HG02938 (cell line): ENCODE data around the gene FKBP4.

ENCODE experiments used
- ATAC-seq: cut with Tn5 transposase; IDR thresholded peaks from one replicate; pipeline ENCODE4 v1.9.1; 2021; ENCODE audit warnings: mild to moderate bottlenecking, moderate library complexity; ENCODE audit not compliant: unreplicated experiment

The FKBP4 gene

GRCh38 chr12:2812290-2813213, 17.8 kb downstream of the FKBP4 start, which contains the start of gene ITFG2:
ITFG2 (plus strand) TSS chr12:2812668; CDS start chr12:2812761, 93 bp downstream.
- ATAC-seq: peak; percentile 97

GRCh38 chr12:2813214-2814185, 18.7 kb downstream of the FKBP4 start:
- ATAC-seq: no peak

DNA sequence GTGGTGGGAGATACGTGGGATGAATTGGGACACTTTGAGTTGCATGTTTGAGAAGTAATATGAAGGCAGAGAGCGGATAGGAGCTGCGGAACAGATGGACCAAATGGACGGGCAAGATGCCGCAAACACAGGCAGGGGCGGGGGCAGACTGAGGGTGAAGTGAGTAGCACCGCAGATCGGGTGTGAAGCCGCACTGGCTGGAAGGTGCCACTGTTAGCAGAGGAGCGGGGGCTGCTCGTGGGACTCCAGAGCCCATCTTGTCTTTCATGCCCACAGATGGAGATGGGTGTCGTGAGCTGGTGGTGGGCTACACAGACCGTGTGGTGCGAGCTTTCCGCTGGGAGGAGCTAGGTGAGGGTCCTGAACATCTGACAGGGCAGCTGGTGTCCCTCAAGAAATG, 25.0 kb downstream of the FKBP4 start:
- no peak for ATAC-seq

DNA sequence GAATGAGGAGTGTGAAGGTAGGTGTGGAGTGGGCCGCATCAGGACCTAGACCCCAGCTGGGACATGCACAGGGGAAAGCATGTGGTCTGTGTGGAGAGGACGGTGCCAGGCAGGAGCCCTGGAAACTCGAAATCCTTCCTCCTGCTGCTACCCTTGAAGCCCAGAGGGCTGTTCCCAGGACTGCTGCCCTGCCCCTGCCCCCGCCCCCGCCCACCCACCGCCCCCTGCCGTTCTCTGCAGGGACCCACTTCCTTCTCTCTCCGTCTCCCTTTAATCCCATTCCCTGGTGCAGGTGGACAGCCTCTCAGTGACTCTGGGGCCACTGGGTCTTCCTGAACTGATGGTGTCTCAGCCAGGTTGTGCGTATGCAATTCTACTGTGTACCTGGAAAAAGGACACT, 25.7 kb downstream of the FKBP4 start:
- ATAC-seq: no peak

DNA sequence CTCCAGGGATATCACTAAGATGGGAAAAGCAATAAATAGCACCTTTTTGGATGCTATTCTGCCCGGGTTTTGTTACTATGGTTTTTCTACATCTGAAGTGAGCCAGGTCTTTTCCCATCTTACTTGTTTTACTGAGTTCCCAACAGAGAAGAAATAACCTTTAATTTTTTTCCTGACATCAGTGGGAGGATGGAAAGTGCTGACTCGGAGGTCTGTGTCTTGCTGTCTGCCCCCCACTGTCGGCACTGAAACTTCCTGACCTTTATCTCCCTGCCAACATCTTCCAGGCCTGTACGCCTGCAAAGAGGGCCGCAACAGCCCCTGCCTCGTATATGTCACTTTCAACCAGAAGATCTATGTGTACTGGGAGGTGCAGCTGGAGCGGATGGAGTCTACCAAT, 28.7 kb downstream of the FKBP4 start:
- ATAC-seq: no peak

GRCh38 chr12:2824541-2824940, 29.8 kb downstream of the FKBP4 start:
- no peak for ATAC-seq

DNA sequence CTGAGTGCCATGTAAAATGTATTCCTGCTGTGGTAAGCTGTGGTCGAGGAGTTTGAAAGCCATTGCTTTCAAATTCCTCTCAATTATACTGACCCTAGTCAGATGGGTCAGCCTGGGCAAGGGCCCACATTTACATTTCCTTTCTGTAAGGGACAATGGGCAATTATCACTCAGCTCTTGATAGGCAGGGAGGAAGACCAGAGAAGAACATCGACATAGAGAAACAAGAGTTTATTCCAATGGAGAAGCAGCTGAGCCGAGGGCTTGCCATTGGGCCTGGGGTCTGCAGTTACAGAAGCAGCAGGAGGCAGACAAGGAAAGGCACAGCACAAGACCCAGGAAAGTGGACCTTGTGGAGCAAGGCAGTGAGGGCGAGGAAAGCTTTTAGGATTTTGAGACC, 30.4 kb downstream of the FKBP4 start:
- no peak for ATAC-seq

DNA sequence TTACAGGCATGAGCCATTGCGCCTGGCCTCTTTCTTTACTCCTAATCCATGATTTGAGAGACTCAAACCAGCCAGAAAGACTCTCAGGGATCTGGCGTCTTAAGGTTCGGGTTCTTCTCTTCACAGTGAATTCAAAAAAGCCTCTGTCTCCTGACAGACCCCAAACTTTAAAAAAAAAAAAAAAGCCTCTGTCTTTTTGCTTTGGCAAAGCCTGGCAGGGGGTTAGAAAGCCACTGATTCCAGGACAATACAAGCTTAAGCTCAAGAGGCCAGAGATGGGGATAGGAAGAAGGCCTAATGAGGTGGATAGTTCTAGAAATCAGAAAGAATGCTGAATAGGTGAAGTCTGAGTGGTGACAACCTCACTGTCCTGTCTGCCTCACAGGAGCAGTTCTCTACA, 31.3 kb downstream of the FKBP4 start:
- ATAC-seq: no peak

GRCh38 chr12:2826721-2827515, 32.1 kb downstream of the FKBP4 start:
- no peak for ATAC-seq

- no peak for ATAC-seq
Measured at GRCh38 chr12:2829275-2829674, 34.5 kb downstream of the FKBP4 start.

DNA sequence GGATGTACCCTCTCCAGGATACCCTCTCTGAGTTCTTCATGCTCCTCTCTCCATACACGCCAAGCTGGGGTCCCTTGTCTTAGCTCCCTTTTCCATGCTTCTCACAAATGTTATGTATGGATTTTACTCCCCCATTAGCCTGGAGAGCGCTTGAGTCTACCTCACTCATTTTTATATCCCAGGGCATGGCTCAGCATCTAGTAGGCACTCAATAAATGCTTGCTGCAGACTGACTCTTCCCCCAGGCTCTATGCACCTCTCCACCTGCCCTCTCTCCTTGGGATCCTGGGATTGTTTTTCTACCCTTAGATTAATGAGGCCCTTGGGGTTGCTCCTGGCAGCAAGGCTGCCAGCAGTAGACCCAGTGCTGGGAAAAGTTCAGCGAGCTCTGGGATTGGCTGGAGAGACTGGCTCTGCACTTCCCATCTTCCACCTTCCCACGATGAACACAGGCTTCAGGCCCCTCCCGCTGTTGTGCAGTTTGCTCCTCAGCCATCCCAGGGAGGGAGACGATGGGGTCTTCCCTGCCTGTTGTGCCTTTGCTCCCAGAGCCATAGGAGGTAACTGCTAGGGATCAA, 37.9 kb downstream of the FKBP4 start:
- ATAC-seq: no peak

DNA sequence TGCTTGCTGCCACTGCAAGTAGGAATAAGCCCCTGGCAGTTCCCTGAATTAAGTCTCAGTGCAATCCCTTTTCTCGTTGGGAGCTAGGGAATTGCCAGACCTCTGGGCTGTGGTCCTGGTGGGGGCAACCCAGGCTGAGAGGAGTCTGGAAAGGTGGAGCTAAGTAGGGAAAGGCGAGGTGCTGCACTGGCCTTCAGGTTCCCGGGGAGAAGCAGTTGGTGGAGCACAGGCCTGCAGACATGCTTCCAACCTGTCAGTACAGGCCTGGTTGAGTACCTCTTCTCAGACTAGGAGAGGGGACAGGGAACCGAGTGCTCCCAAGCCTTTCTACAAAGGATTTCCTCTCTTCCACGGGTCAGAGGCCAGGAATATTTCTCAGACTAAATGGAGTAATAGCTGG, 38.6 kb downstream of the FKBP4 start:
- no peak for ATAC-seq

DNA sequence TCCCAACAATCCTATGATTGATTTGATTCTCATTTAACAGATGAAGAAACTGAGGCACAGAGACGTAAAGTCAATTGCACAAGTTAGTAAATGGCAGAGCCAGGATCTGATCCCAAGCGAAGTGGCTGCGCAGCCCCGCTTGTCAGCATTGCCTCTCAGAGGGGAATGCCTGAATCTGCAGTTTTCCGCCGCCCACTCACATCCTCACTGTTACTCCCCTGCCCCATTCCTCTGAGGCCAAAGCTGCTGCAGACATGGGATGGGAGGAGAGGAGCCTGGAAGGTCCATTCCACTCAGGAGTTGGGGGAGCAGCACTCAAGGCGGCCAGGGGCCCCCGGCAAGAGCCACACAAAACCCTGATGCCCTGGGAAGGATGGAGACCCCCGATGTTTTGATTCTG, 39.0 kb downstream of the FKBP4 start:
- ATAC-seq: no peak

DNA sequence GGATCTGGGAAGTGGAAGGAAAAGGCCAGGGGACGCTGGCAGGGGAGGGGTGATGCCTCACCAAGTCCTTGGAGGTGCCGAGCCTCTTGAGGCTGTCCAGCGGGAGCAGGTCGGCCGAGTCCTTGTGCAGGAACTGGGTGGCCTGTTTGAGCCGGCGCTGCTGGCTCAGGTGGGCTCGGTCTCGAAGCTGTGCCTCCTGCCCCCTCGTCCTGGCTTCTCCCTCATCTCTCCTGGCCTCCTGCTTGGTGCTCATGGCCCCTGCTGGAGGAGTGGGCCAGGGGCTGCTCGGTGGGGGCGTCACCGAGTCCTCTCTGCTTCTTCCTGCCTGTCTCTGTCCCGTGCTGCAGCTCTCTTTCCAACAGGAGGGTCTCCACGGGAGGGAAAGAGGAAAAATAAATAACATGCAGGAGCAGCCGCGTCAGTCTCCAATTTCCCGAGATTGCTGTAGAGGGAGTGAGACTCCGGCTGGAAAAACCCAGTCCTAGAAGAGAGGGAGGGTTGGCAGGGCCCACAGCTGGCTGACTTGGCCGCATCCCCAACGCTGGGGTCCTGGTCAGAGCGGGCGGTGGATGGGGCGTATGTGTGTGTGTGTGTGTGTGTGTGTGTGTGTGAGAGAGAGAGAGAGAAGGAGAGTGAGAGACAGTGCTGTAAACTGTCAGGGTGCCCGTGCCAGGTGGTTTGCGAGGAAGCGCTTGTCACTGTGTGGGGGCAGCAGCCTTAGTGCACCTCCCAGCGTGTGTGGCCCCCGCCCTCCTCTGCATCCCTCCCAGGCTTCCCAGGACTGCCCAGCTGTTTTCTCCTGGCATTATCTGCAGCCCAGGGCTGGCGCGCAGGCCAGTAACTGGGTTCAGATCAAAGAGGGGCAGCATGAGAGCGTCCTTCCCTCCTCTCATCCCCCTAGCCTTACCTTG, 40.1 kb downstream of the FKBP4 start, which contains the start of gene NRIP2:
NRIP2 (minus strand) TSS at position 455 of the 911 bp plus-strand sequence; CDS start at position 403, 52 bp downstream.
- ATAC-seq: no peak

DNA sequence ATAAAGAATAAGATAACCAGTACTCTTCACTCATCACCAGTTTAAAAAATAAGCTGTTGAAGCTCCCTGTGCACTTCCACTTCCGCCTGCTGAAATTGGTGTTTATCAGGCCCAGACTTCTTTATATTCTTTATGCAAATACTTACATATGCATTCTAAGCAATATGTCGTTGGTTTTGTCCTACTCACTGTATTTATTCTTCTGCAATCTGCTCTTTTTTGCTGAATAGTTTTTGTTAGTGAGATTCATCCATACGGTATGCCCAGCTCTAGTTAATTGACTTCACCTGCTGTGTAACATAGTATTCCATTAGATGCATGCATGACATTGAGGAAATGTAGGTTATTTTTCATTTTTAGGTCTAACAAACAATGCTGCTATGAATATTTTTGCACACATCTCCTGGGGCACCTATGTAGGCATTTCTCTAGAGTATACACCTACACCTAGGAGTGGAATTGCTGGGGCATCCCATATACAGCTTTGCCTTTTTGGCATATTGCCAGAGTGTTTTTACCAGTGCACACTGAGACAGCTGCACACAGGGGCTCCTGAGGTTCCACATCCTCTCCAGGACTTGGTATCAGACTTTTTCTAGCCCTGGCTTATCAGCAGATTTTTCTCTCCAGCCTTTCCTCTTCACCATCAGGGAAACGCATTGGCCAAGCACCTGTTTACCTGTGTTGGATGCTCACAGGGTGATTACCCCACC, 41.1 kb downstream of the FKBP4 start:
- no peak for ATAC-seq

- no peak for ATAC-seq
Measured at GRCh38 chr12:2836574-2836973, 41.8 kb downstream of the FKBP4 start.

GRCh38 chr12:2841056-2841650, 46.4 kb downstream of the FKBP4 start:
- no peak for ATAC-seq

DNA sequence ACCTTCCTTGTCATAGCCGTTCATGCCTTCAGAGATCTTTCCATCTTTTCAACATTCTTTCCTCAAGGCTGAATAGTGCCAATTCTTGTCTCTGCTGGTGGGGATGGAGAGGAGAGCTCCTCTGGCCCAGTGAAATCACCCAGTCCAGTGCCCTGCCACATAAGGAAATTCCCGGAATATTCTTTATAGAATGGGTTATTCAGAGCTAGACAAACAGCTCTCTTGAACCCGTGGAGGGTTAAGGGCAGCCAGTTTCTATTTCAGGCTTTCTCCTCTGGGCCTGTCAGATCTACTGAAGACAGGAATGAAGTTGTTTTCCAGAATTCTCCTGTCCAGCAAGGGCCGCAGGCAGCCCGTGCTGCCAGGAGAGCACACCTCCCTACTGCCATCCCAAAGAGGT, 48.2 kb downstream of the FKBP4 start:
- no peak for ATAC-seq
